Gastroesophageal sphincter (tissue), 4 donors: ENCODE results near the gene AGO1. TPM values are rescaled to one million over a fixed set of nuclear protein-coding genes. Genes with fewer than 3 reads are reported as not detected.
"Not testable (repeated sequence)": the region's sequence is repeated elsewhere in the genome, so short reads cannot be mapped to it uniquely, and the experiment has no call there.

Experiments
- ATAC-seq: fragments of 150-250 bp; one replicate; pipeline ENCODE4 v1.9.1; 2016; ENCODE audit warnings: mild to moderate bottlenecking, moderate library complexity
- H3K27ac ChIP-seq, 4 donors: fragments of 200-600 bp; sonication (generic) in 3 of 4; 1 replicate in 3 of 4; 2 replicates in 1 of 4; pipeline ENCODE4 v1.5.1; 2016 to 2019
- H3K27me3 ChIP-seq: fragments of 200-600 bp; sonication (generic); one replicate; pipeline ENCODE4 v1.5.1; 2019
- H3K36me3 ChIP-seq, 2 donors: fragments of 200-600 bp; sonication (generic); one replicate each; pipeline ENCODE4 v1.5.1; 2019; ENCODE audit warnings: control low read depth in 1 of 2
- H3K4me1 ChIP-seq, 3 donors: fragments of 200-600 bp; sonication (generic); 1 replicate in 2 of 3; 2 replicates in 1 of 3; pipeline ENCODE4 v1.5.1; 2016 to 2019; ENCODE audit warnings: control low read depth in 2 of 3
- H3K4me3 ChIP-seq, 2 donors: fragments of 200-600 bp; sonication (generic); one replicate each; pipeline ENCODE4 v1.5.1; 2019; ENCODE audit warnings: mild to moderate bottlenecking in 1 of 2, moderate library complexity in 1 of 2
- H3K9me3 ChIP-seq, 3 donors: fragments of 200-600 bp; sonication (generic); one replicate each; pipeline ENCODE4 v1.5.1; 2017 to 2019; ENCODE audit warnings: control low read depth in 2 of 3
- CTCF ChIP-seq, 4 experiments: fragments of 200-600 bp in 2 of 4; fragments of 450-650 bp in 2 of 4; sonication (generic) in 1 of 4; IDR thresholded peaks; one replicate each; pipeline ENCODE4 v1.5.1; 2017 to 2019; ENCODE audit warnings: antibody characterized with exemption in 4 of 4, mild to moderate bottlenecking in 2 of 4, moderate library complexity in 2 of 4
- EP300 ChIP-seq: sonication (generic); formaldehyde crosslinking; IDR thresholded peaks from one replicate; pipeline ENCODE4 v1.6.1; 2017; ENCODE audit warnings: antibody characterized with exemption, mild to moderate bottlenecking
- POLR2A ChIP-seq, 2 donors: fragments of 450-650 bp; IDR thresholded peaks; one replicate each; pipeline ENCODE4 v1.6.1; 2017; ENCODE audit warnings: antibody characterized with exemption in 2 of 2, mild to moderate bottlenecking in 2 of 2, moderate library complexity in 1 of 2
- POLR2AphosphoS5 ChIP-seq: sonication (generic); formaldehyde crosslinking; IDR thresholded peaks from one replicate; pipeline ENCODE4 v1.6.1; 2017; ENCODE audit warnings: antibody characterized with exemption
- WGBS, 2 donors: methylation state at CpG; one replicate each; pipeline ENCODE4 v1.1.5; 2018; ENCODE audit warnings: low coverage in 1 of 2; 5-methylcytosine and 5-hydroxymethylcytosine counted together
- total RNA-seq, 4 donors: library from RNA; depleted of rRNA; stranded (reverse); fragments of >200 nt; gene quantifications; one replicate each; pipeline ENCODE4 v1.1.0, GENCODE V29; 2016

Gene AGO1
- total RNA-seq, 4 donors from 2014 or later: 19.5 to 39.5 (median 24.1) TPM

GRCh38 chr1:35864813-35865212, 18.2 kb upstream of the AGO1 start:
- ATAC-seq: no peak
- H3K27me3 ChIP-seq: no peaks in the 10 kb centered on the region
- H3K9me3 ChIP-seq: no peaks in the 10 kb centered on the region
- no peak overlapping the region for H3K27ac ChIP-seq
- H3K4me3 ChIP-seq: no peak overlapping the region
- H3K4me1 ChIP-seq: peaks cover 0 to 14% (median 0%) of the 10 kb centered on the region in 3 donors
- TF ChIP-seq POLR2AphosphoS5: no peak
- no peak for TF ChIP-seq CTCF (IDR thresholded peaks at IDR 0.05)
- TF ChIP-seq POLR2A (IDR thresholded peaks at IDR 0.05): no peak
- TF ChIP-seq EP300: no peak
- 80% methylated on average over 5 of the region's 5 CpGs for WGBS, 2 donors
- no peaks in the 10 kb centered on the region for H3K36me3 ChIP-seq

GRCh38 chr1:35866991-35867390, 16.0 kb upstream of the AGO1 start:
- H3K9me3 ChIP-seq: no peaks in the 10 kb centered on the region
- no peaks in the 10 kb centered on the region for H3K27me3 ChIP-seq
- H3K4me1 ChIP-seq: peaks cover 0 to 14% (median 0%) of the 10 kb centered on the region in 3 donors
- no peak overlapping the region for H3K27ac ChIP-seq
- no peaks in the 10 kb centered on the region for H3K36me3 ChIP-seq
- 65 to 81% methylated on average over 3 of the region's 3 CpGs for WGBS, 2 donors
- no peak for ATAC-seq
- H3K4me3 ChIP-seq: no peak overlapping the region
- TF ChIP-seq POLR2AphosphoS5 (no peak), POLR2A (IDR thresholded peaks at IDR 0.05) (no peak), CTCF (IDR thresholded peaks at IDR 0.05) (no peak), EP300 (no peak)

GRCh38 chr1:35869245-35869950, 13.6 kb upstream of the AGO1 start:
- not testable (repeated sequence) for H3K36me3 ChIP-seq, H3K4me3 ChIP-seq, H3K27ac ChIP-seq, H3K4me1 ChIP-seq, ATAC-seq, H3K9me3 ChIP-seq, H3K27me3 ChIP-seq
- whole genome bisulfite sequencing, 2 donors: 87 to 93% methylated on average over 23 to 28 of the region's 34 CpGs

GRCh38 chr1:35870651-35871309, 12.2 kb upstream of the AGO1 start:
- ATAC-seq: no peak
- no peaks in the 10 kb centered on the region for H3K4me1 ChIP-seq
- no peaks in the 10 kb centered on the region for H3K27me3 ChIP-seq
- H3K9me3 ChIP-seq: no peaks in the 10 kb centered on the region
- H3K27ac ChIP-seq: no peak overlapping the region
- 75 to 91% methylated on average over 1 to 2 of the region's 2 CpGs for WGBS, 2 donors
- TF ChIP-seq EP300 (no peak), CTCF (IDR thresholded peaks at IDR 0.05) (no peak), POLR2AphosphoS5 (no peak), POLR2A (IDR thresholded peaks at IDR 0.05) (no peak)
- H3K4me3 ChIP-seq: no peak overlapping the region
- H3K36me3 ChIP-seq: no peaks in the 10 kb centered on the region

- H3K4me3 ChIP-seq: no peak overlapping the region
- no peaks in the 10 kb centered on the region for H3K27me3 ChIP-seq
- no peaks in the 10 kb centered on the region for H3K9me3 ChIP-seq
- WGBS, 2 donors: 76 to 80% methylated on average over 4 of the region's 4 CpGs
- TF ChIP-seq POLR2A (IDR thresholded peaks at IDR 0.05): no peak
- TF ChIP-seq EP300: no peak
- TF ChIP-seq CTCF (IDR thresholded peaks at IDR 0.05): no peak
- TF ChIP-seq POLR2AphosphoS5: no peak
- H3K36me3 ChIP-seq: no peaks in the 10 kb centered on the region
- no peak for ATAC-seq
- H3K27ac ChIP-seq: no peak overlapping the region
- no peaks in the 10 kb centered on the region for H3K4me1 ChIP-seq
These were observed 9.7 kb upstream of the AGO1 start for GRCh38 chr1:35873243-35873750.

- H3K9me3 ChIP-seq, H3K4me3 ChIP-seq, ATAC-seq, H3K27ac ChIP-seq, H3K27me3 ChIP-seq, H3K4me1 ChIP-seq, H3K36me3 ChIP-seq: not testable (repeated sequence)
- WGBS, 2 donors: 92 to 100% methylated on average over 2 to 3 of the region's 4 CpGs
These were observed 8.9 kb upstream of the AGO1 start for GRCh38 chr1:35874115-35874514.
